Left ventricle myocardium inferior (tissue), 1 donor: ENCODE data around the gene TTI1. TPM values are rescaled to one million over a fixed set of nuclear protein-coding genes. Genes with fewer than 3 reads are reported as not detected.
A peak's percentile ranks its signal among the peaks of the same experiment; 100 is the strongest.

Experiments
- DNase-seq: peaks from one replicate; pipeline ENCODE4 v3.0.0-alpha.2; 2020
- H3K27ac ChIP-seq: fragments of 200-600 bp; replicated peaks from 2 replicates; pipeline ENCODE4 v1.8.0; 2021
- H3K27me3 ChIP-seq: fragments of 200-600 bp; 2 replicates; pipeline ENCODE4 v1.8.0; 2021; ENCODE audit warnings: low read depth
- H3K36me3 ChIP-seq: fragments of 200-600 bp; 2 replicates; pipeline ENCODE4 v1.8.0; 2021
- H3K4me1 ChIP-seq: fragments of 200-600 bp; 2 replicates; pipeline ENCODE4 v1.8.0; 2021
- H3K4me3 ChIP-seq: fragments of 200-600 bp; 2 replicates; pipeline ENCODE4 v1.8.0; 2021; ENCODE audit warnings: mild to moderate bottlenecking, moderate library complexity
- H3K9me3 ChIP-seq: fragments of 200-600 bp; replicated peaks from 2 replicates; pipeline ENCODE4 v1.8.0; 2021
- intact Hi-C: fragments of 100-400 bp; cut with micrococcal nuclease; formaldehyde crosslinking; loops from one replicate; pipeline ENCODE4 v1.11.0; 2022
- total RNA-seq: library from RNA; stranded (reverse); fragmentation: NEBNext Ultra II Directional; extraction: Animal tissue kit (Norgen Biotek cat#: 25700); gene quantifications from one replicate; pipeline ENCODE4 v1.2.1, GENCODE V29; 2021
- TF ChIP-seq, protein P1 (sequence below): fragments of 200-600 bp; IDR thresholded peaks from 2 replicates; pipeline ENCODE4 v1.8.0; 2021; ENCODE audit warnings: antibody characterized with exemption, mild to moderate bottlenecking, borderline replicate concordance
- donor health status: DM: no; HTN: yes; CAD: no; lungs with severe emphysema.

TTI1 gene
- total RNA-seq, 1 donor from 2014 or later: 12.1 TPM

DNA sequence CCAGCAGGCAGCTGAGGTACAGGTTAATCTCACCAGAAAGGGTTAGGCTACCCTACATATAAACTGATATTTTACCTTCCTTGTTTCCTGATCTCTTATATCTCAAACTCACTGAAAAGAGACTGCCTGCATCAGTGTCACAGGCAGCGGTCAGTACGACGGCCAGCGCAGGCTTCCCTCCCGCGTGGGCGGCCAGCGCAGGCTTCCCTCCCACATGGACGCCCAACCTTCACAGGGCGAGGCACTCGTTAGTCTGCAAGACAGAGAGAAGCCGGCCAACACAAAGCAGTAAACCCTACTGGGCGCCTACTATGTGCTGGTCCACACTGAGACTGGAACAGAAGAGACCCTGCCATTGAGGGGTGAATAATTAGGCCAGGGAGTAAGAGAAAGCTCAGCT lies 33.0 kb downstream of the TTI1 start:
- TF ChIP-seq, protein P1, sequence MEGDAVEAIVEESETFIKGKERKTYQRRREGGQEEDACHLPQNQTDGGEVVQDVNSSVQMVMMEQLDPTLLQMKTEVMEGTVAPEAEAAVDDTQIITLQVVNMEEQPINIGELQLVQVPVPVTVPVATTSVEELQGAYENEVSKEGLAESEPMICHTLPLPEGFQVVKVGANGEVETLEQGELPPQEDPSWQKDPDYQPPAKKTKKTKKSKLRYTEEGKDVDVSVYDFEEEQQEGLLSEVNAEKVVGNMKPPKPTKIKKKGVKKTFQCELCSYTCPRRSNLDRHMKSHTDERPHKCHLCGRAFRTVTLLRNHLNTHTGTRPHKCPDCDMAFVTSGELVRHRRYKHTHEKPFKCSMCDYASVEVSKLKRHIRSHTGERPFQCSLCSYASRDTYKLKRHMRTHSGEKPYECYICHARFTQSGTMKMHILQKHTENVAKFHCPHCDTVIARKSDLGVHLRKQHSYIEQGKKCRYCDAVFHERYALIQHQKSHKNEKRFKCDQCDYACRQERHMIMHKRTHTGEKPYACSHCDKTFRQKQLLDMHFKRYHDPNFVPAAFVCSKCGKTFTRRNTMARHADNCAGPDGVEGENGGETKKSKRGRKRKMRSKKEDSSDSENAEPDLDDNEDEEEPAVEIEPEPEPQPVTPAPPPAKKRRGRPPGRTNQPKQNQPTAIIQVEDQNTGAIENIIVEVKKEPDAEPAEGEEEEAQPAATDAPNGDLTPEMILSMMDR: no peak

DNA sequence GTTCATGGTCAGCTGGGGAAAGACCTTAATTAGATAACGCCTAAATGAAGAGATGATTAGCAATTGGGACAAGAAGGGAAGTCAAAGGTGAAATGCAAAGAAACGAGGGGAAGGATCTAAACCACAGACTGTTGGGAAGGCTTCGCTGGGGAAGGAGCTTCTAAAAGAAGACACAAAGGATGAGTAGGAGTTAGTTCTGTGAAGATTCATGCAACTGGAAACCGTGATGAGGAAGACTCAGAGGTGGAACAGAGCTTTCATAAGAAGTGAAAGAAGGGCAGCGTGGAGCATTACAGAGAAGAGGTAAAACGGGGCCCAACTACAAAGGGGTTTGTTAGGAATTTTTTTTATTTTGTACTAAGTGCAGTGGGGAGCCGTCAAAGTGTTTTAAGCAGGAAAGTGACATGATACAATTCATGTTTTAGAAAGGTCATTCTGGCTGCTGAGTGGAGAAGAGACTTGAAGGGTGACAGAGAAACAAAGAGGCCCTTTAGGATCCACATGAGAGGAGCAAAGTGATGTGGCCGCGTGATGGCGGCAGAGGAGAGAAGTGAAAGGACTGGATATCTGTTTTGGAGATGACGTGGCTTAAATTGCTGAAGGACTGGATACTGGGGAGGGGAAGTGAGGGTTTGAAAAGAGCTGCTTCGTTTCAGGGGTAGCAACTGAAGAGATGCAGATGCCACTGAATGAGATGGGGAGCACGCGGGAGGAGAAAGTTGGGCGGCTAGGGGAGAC lies 33.6 kb downstream of the TTI1 start:
- H3K9me3 ChIP-seq: no peaks in the 10 kb centered on the region
- no peaks in the 10 kb centered on the region for H3K27me3 ChIP-seq
- no peak overlapping the region for H3K27ac ChIP-seq
- H3K4me3 ChIP-seq: no peak overlapping the region
- no peak for DNase-seq
- H3K36me3 ChIP-seq: peaks cover 100% of the 10 kb centered on the region
- peaks cover 28% of the 10 kb centered on the region for H3K4me1 ChIP-seq
- intact Hi-C loops: loop anchor here (10.0 kb wide), 1 partner anchor 435 kb away; no protein-coding TSS in a partner anchor
- TF ChIP-seq, protein P1: no peak

More for the DNA sequence above, 33.0 kb downstream of the TTI1 start:
- Histone ChIP-seq H3K27ac (no peak overlapping the region), H3K9me3 (no peaks in the 10 kb centered on the region), H3K4me3 (no peak overlapping the region), H3K36me3 (peaks cover 97% of the 10 kb centered on the region), H3K4me1 (peaks cover 22% of the 10 kb centered on the region), H3K27me3 (no peaks in the 10 kb centered on the region)
- intact Hi-C loops: no loop called here
- DNase-seq: no peak

DNA sequence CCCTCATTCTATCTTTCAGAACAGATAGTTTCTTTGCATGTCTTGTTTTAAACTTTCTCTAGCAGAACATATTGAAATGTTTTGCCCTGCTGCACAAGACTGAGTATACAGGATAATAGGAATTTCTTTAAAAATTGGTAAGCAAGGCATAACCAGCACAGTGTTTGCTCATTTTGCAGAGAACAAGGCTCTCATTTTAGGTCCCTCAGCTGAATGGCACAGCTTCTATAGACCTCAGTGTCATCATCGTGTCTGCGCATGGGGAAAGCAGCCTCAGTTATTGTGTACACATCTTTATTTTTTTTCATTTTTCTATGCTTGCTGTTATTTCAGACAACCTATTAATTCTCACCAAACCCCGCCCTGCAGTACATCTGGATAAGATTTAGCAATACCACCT lies 35.7 kb downstream of the TTI1 start:
- no peak overlapping the region for H3K4me3 ChIP-seq
- TF ChIP-seq, protein P1: no peak
- H3K27ac ChIP-seq: no peak overlapping the region
- H3K9me3 ChIP-seq: no peaks in the 10 kb centered on the region
- DNase-seq: no peak
- H3K36me3 ChIP-seq: peaks cover 90% of the 10 kb centered on the region
- H3K4me1 ChIP-seq: peaks cover 49% of the 10 kb centered on the region
- no peaks in the 10 kb centered on the region for H3K27me3 ChIP-seq
- intact Hi-C loops: loop anchor here (10.0 kb wide), 1 partner anchor 433 kb away; no protein-coding TSS in a partner anchor

DNA sequence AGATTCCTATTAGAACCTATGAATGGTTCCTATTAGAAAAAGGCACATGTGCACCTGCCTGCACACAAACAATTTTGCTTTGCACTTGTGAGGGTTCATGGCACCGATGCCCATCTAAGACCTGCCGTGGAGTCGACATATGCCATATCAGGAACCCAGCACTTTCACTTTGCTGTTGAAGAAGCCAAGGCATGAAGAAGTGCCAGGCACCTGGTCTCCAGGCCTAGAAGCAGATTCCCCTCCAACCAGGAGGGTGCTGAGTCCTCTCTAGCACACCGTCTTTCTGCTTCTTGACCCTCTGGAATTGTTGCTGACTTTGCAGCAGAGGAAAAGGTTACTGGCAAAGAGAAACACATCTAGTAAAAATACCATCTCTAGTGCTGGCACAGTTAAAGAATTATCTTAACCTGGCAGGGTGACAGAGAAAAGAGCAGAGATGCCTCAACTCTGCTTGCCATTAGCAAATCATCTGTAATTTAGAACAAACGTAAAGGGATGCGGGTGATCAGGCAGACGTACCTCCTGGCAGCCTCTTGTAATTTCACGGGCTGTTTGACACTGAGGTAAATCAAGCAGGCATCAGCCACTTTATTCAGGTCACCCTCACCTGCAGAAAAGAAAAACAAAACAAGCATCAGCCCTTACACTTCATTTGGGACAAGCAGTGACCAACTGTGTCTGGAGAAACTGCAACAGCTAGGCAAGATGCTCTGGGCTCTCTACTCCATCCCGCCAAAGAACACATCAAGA lies 37.2 kb downstream of the TTI1 start:
- no peaks in the 10 kb centered on the region for H3K9me3 ChIP-seq
- no peak overlapping the region for H3K4me3 ChIP-seq
- H3K36me3 ChIP-seq: peaks cover 76% of the 10 kb centered on the region
- no peak for DNase-seq
- TF ChIP-seq, protein P1: no peak
- intact Hi-C loops: loop anchor here (10.0 kb wide), 1 partner anchor 431 kb away; no protein-coding TSS in a partner anchor
- peak overlapping the region; percentile 33 for H3K27ac ChIP-seq
- no peaks in the 10 kb centered on the region for H3K27me3 ChIP-seq
- H3K4me1 ChIP-seq: peaks cover 57% of the 10 kb centered on the region

DNA sequence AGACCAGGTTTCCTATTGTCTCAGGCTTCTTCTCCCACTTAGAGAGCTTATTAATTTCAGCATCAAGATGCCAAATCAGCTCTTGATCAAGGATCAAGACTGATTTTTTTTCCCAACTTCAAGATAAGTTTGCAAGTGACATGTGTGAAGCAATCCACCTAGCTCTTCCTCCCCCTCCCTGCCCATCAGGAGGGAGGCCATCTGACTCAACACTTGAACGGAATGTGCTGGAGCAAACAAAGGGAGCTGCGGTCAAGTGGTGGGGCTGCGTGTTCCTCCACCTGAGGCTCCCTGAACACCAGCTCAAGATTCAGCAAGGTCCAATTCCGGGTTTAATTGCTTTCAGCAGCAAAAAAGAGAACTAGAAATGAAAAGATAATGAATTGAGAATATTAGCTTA lies 38.7 kb downstream of the TTI1 start:
- DNase-seq: no peak
- Histone ChIP-seq H3K4me3 (no peak overlapping the region), H3K27me3 (no peaks in the 10 kb centered on the region), H3K4me1 (peaks cover 72% of the 10 kb centered on the region), H3K9me3 (no peaks in the 10 kb centered on the region), H3K27ac (peak overlapping the region; percentile 91), H3K36me3 (peaks cover 60% of the 10 kb centered on the region)
- intact Hi-C loops: loop anchor here (10.0 kb wide), 1 partner anchor 430 kb away; no protein-coding TSS in a partner anchor
- TF ChIP-seq, protein P1: no peak
